ENCODE data around the gene MYDGF. TPM values are rescaled to one million over a fixed set of nuclear protein-coding genes. Genes with fewer than 3 reads are reported as not detected.

MYDGF gene
- total RNA-seq, 6 experiments from 2014 or later: 266 to 322 (median 283) TPM

DNA sequence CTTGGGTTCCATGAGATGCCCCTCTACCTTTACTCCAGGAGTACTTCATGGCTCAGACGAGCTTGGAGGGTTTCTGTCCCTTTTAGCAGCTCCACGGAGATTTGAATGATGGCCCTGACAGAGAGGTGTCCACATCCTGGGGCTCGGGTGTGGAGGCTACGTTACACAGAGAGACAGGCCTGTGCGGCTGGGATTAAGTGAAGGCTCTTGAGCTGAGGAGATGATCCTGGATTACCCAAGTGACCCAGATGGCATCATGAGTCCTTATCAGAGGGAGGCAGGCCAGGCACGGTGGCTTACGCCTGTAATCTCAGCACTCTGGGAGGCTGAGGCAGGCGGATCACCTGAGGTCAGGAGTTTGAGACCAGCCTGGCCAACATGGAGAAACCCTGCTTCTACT lies 41.1 kb upstream of the MYDGF start:
- peaks cover 45% of the 10 kb centered on the region for H3K36me3 Mint-ChIP-seq (ENCODE audit: low read depth)
- no peak for DNase-seq
- H3K4me3 Mint-ChIP-seq: no peak overlapping the region

DNA sequence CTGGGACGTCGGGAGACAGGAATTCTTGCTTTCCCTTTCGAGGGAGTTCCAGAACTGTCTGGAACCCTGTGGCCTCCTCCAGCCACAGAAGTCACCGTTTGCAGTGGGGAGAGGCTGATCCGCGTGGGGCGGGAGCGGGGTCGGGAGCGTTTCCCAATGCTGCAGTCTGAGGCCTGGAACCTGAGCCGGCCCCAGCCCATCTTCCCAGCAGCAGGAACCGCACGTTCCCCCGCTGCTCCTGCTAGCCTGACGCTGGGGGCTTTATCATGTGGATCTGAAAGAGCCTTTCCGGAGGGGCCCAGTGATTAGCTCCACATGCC lies 40.1 kb upstream of the MYDGF start:
- Mint-ChIP-seq H3K4me1 (ENCODE audit: low read depth) (peaks cover 56% of the 10 kb centered on the region), H3K36me3 (ENCODE audit: low read depth) (peaks cover 37% of the 10 kb centered on the region), H3K4me3 (no peak overlapping the region), H3K27ac (peak overlapping the region; percentile 31; the same call in 1 of the 2 replicates), H3K27me3 (ENCODE audit: insufficient read depth) (peaks cover 2% of the 10 kb centered on the region), H3K9me3 (no peaks in the 10 kb centered on the region)
- no peak for DNase-seq
- TF ChIP-seq, protein P1, sequence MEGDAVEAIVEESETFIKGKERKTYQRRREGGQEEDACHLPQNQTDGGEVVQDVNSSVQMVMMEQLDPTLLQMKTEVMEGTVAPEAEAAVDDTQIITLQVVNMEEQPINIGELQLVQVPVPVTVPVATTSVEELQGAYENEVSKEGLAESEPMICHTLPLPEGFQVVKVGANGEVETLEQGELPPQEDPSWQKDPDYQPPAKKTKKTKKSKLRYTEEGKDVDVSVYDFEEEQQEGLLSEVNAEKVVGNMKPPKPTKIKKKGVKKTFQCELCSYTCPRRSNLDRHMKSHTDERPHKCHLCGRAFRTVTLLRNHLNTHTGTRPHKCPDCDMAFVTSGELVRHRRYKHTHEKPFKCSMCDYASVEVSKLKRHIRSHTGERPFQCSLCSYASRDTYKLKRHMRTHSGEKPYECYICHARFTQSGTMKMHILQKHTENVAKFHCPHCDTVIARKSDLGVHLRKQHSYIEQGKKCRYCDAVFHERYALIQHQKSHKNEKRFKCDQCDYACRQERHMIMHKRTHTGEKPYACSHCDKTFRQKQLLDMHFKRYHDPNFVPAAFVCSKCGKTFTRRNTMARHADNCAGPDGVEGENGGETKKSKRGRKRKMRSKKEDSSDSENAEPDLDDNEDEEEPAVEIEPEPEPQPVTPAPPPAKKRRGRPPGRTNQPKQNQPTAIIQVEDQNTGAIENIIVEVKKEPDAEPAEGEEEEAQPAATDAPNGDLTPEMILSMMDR (IDR thresholded peaks at IDR 0.05): no peak

More for the DNA sequence above, 41.1 kb upstream of the MYDGF start:
- Mint-ChIP-seq H3K27ac (0 out of 2 replicates have a peak overlapping the region, but pooled peaks have one; percentile 31), H3K4me1 (ENCODE audit: low read depth) (peaks cover 59% of the 10 kb centered on the region), H3K9me3 (no peaks in the 10 kb centered on the region), H3K27me3 (ENCODE audit: insufficient read depth) (peaks cover 2% of the 10 kb centered on the region)
- TF ChIP-seq, protein P1 (IDR thresholded peaks at IDR 0.05): no peak

DNA sequence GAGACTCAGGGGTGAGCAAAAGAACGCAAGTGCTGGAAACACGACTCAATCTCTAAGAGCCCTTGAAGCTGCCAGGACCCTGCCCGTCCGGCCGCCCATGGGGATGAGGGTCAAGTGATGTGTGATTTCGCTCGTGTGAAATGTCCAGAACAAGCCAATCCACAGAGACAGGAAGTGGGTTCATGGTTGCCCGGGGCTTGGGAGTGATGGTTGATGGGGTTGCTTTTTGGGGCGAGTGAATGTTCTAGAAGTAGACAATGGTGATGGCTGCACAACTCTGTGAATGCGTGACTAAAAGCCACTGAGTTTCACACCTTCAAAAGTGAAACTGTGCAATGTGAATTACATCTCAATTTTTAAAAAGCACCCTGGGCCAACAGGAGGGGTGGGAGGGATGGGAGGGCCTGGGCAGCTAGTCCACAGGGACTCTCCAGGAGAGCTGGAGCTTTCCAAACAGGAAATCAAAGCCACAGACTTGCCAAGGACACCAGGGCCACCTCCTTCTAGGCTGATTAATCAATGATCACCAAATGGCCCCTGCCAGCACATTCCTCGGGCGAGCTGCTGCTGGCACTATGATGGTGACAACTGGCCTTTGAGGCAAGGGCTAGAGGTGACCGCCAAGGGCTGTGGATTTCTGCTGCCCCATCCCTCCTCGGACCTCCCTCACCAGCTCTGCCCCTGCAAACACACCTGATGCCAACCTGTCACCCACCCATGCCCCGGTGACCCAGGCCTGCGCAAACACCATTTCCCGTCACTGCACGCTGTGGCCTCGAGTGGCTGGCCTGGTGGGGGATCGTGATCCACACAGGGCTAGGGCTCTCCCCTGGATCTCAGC lies 39.5 kb upstream of the MYDGF start:
- Mint-ChIP-seq H3K4me1 (ENCODE audit: low read depth) (peaks cover 50% of the 10 kb centered on the region), H3K9me3 (no peaks in the 10 kb centered on the region), H3K27me3 (ENCODE audit: insufficient read depth) (peaks cover 2% of the 10 kb centered on the region), H3K4me3 (no peak overlapping the region; the same call in 1 of the 2 replicates), H3K36me3 (ENCODE audit: low read depth) (peaks cover 33% of the 10 kb centered on the region), H3K27ac (peak overlapping the region; percentile 88)
- no peak for DNase-seq
- TF ChIP-seq, protein P1 (IDR thresholded peaks at IDR 0.05): no peak

DNA sequence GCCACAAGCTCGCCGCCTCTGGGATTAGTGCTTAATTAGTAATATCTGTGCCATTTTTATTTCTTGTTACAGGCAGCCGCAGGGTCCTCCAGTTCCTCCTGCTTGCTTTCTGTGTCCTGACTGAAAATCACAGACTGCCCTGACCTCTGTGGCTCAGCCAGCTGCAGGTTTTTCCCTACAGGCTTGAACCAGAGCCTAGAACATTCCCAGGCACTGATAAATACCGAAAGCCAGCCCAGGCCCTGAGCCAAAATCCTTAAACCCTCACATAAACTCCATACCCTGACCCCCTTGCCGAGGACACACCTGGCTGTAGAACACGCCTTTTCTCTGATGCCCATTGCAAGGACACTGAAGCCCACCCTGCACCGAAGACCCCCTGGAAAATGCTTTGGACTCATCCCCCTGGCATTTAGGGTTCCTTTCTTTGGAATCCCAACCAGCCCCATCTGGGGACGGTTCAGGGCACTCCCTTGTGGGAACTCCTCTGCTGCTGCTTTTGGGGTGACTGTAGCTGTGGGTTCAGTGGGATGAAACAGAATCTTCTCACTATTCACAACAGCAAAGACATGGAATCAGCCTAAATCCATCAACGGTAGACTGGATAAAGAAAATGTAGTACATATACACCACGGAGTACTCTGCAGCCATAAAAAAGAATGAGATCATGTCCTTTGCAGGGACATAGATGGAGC lies 38.0 kb upstream of the MYDGF start:
- Mint-ChIP-seq H3K36me3 (ENCODE audit: low read depth) (peaks cover 23% of the 10 kb centered on the region), H3K27me3 (ENCODE audit: insufficient read depth) (peaks cover 2% of the 10 kb centered on the region), H3K9me3 (no peaks in the 10 kb centered on the region), H3K27ac (peak overlapping the region; percentile 88), H3K4me3 (no peak overlapping the region), H3K4me1 (ENCODE audit: low read depth) (peaks cover 35% of the 10 kb centered on the region)
- peak; percentile 63 for DNase-seq
- TF ChIP-seq, protein P1 (IDR thresholded peaks at IDR 0.05): no peak

DNA sequence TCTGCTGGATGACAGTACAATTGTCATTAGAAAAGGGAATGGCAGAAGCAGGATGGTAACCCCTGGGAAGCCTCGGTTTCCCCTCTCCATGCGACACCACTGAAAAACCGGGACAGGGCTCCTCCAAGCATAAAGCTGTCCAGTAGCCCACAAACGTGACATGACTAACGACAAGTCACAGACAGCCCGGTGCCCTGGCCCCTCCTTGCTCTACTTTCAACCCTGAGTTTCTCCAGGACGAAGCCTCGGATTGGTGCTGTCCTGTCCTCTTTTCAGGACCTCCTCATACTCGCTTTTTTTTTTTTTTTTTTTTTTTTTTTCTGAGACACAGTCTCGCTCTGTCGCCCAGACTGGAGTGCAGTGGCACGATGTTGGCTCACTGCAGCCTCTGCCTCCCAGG lies 37.2 kb upstream of the MYDGF start:
- no peak for DNase-seq
- no peaks in the 10 kb centered on the region for H3K9me3 Mint-ChIP-seq
- no peak overlapping the region for H3K4me3 Mint-ChIP-seq
- peaks cover 22% of the 10 kb centered on the region for H3K36me3 Mint-ChIP-seq (ENCODE audit: low read depth)
- H3K27me3 Mint-ChIP-seq (ENCODE audit: insufficient read depth): peaks cover 2% of the 10 kb centered on the region
- H3K4me1 Mint-ChIP-seq (ENCODE audit: low read depth): peaks cover 28% of the 10 kb centered on the region
- H3K27ac Mint-ChIP-seq: peak overlapping the region; percentile 88
- TF ChIP-seq, protein P1 (IDR thresholded peaks at IDR 0.05): no peak

Measured in HFFc6 (cell line).